ENCODE results near the gene TMTC3. TPM values are rescaled to one million over a fixed set of nuclear protein-coding genes. Genes with fewer than 3 reads are reported as not detected.

Gene TMTC3
- total and polyA plus RNA-seq, 2 experiments from 2014 or later = 17.7 to 53.8 TPM

- TF ChIP-seq ETS1 (IDR thresholded peaks at IDR 0.05) (no peak), ZNF114 (CRISPR knock-in tag; IDR thresholded peaks at IDR 0.05) (no peak), ZNF462 (CRISPR knock-in tag; IDR thresholded peaks at IDR 0.05) (no peak), STAT1 (IDR thresholded peaks at IDR 0.05; ENCODE audit: unreplicated experiment) (no peak), JUNB (IDR thresholded peaks at IDR 0.05; ENCODE audit: unreplicated experiment) (no peak)
Observed at GRCh38 chr12:88207921-88208620, 66.0 kb downstream of the TMTC3 start (continued).

GRCh38 chr12:88208661-88209060 is 66.6 kb downstream of the TMTC3 start:
- no peaks in the 10 kb centered on the region for H3K4me1 Mint-ChIP-seq
- H3K4me2 ChIP-seq = no peak overlapping the region
- no peaks in the 10 kb centered on the region for H3K4me1 ChIP-seq (ENCODE audit: insufficient read depth)
- H3K36me3 ChIP-seq (ENCODE audit: insufficient read depth) = 0 out of 2 replicates have a peak, but pooled peaks cover 2% of the 10 kb centered on the region
- H3K4me3 Mint-ChIP-seq = no peak overlapping the region
- no peaks in the 10 kb centered on the region for H3F3A ChIP-seq (replicated peaks; ENCODE audit: low read depth)
- H3K27ac Mint-ChIP-seq = no peak overlapping the region
- H3K9me2 ChIP-seq (ENCODE audit: insufficient read depth) = peaks cover 9% of the 10 kb centered on the region; the same call in 1 of the 2 replicates
- ATAC-seq = no peak
- H3K27ac ChIP-seq (ENCODE audit: low read depth) = no peak overlapping the region
- DNase-seq (ENCODE audit: low spot score) = no peak
- no peaks in the 10 kb centered on the region for H3K27me3 ChIP-seq (ENCODE audit: insufficient read depth)
- peaks cover 50% of the 10 kb centered on the region for H3K9me3 Mint-ChIP-seq
- H4K20me1 ChIP-seq (replicated peaks; ENCODE audit: insufficient read depth) = no peaks in the 10 kb centered on the region
- H3K27me3 Mint-ChIP-seq (ENCODE audit: insufficient read depth, low read depth, poor library complexity) = peaks cover 3% of the 10 kb centered on the region
- no peaks in the 10 kb centered on the region for H3K79me2 ChIP-seq (replicated peaks; ENCODE audit: insufficient read depth)
- no peak overlapping the region for H3K4me3 ChIP-seq
- H3K36me3 Mint-ChIP-seq (ENCODE audit: low read depth) = peaks cover 27% of the 10 kb centered on the region; the same call in 2 of the 3 replicates
- no peak overlapping the region for H2AFZ ChIP-seq
- TF ChIP-seq STAT1 (IDR thresholded peaks at IDR 0.05; ENCODE audit: unreplicated experiment) (no peak), ZNF114 (CRISPR knock-in tag; IDR thresholded peaks at IDR 0.05) (no peak), CREB1 (CRISPR knock-in tag; IDR thresholded peaks at IDR 0.05; ENCODE audit: low read depth) (no peak)
- TF ChIP-seq, protein P1, sequence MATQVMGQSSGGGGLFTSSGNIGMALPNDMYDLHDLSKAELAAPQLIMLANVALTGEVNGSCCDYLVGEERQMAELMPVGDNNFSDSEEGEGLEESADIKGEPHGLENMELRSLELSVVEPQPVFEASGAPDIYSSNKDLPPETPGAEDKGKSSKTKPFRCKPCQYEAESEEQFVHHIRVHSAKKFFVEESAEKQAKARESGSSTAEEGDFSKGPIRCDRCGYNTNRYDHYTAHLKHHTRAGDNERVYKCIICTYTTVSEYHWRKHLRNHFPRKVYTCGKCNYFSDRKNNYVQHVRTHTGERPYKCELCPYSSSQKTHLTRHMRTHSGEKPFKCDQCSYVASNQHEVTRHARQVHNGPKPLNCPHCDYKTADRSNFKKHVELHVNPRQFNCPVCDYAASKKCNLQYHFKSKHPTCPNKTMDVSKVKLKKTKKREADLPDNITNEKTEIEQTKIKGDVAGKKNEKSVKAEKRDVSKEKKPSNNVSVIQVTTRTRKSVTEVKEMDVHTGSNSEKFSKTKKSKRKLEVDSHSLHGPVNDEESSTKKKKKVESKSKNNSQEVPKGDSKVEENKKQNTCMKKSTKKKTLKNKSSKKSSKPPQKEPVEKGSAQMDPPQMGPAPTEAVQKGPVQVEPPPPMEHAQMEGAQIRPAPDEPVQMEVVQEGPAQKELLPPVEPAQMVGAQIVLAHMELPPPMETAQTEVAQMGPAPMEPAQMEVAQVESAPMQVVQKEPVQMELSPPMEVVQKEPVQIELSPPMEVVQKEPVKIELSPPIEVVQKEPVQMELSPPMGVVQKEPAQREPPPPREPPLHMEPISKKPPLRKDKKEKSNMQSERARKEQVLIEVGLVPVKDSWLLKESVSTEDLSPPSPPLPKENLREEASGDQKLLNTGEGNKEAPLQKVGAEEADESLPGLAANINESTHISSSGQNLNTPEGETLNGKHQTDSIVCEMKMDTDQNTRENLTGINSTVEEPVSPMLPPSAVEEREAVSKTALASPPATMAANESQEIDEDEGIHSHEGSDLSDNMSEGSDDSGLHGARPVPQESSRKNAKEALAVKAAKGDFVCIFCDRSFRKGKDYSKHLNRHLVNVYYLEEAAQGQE (IDR thresholded peaks at IDR 0.05; ENCODE audit: unreplicated experiment) = no peak
